Measurements from ENCODE around the gene BICDL2.

DNA sequence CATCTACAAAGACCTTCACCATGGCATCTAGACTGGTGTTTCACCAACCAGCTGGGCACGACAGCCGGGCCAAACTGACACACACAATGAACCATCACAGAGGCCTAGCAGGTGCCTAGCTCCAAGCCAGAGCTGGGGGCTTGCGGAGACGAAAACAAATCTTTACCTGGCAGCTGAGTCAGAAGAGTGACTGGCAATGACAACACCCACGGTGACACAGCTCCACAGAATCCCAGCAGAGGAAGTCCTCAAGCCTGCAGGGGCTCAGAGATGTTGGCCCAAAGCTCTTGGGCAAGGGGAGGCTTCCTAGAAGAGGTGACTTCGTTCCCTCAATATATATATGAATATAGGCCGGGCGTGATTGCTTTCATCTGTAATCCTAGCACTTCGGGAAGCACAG lies 14.8 kb upstream of the BICDL2 start:
- TF ChIP-seq TAF1 (IDR thresholded peaks at IDR 0.05; ENCODE audit: low read depth), result no peak
- TF ChIP-seq, protein P1, sequence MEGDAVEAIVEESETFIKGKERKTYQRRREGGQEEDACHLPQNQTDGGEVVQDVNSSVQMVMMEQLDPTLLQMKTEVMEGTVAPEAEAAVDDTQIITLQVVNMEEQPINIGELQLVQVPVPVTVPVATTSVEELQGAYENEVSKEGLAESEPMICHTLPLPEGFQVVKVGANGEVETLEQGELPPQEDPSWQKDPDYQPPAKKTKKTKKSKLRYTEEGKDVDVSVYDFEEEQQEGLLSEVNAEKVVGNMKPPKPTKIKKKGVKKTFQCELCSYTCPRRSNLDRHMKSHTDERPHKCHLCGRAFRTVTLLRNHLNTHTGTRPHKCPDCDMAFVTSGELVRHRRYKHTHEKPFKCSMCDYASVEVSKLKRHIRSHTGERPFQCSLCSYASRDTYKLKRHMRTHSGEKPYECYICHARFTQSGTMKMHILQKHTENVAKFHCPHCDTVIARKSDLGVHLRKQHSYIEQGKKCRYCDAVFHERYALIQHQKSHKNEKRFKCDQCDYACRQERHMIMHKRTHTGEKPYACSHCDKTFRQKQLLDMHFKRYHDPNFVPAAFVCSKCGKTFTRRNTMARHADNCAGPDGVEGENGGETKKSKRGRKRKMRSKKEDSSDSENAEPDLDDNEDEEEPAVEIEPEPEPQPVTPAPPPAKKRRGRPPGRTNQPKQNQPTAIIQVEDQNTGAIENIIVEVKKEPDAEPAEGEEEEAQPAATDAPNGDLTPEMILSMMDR (IDR thresholded peaks at IDR 0.05; ENCODE audit: poor library complexity, severe bottlenecking), result no peak
- TF ChIP-seq, protein P2, sequence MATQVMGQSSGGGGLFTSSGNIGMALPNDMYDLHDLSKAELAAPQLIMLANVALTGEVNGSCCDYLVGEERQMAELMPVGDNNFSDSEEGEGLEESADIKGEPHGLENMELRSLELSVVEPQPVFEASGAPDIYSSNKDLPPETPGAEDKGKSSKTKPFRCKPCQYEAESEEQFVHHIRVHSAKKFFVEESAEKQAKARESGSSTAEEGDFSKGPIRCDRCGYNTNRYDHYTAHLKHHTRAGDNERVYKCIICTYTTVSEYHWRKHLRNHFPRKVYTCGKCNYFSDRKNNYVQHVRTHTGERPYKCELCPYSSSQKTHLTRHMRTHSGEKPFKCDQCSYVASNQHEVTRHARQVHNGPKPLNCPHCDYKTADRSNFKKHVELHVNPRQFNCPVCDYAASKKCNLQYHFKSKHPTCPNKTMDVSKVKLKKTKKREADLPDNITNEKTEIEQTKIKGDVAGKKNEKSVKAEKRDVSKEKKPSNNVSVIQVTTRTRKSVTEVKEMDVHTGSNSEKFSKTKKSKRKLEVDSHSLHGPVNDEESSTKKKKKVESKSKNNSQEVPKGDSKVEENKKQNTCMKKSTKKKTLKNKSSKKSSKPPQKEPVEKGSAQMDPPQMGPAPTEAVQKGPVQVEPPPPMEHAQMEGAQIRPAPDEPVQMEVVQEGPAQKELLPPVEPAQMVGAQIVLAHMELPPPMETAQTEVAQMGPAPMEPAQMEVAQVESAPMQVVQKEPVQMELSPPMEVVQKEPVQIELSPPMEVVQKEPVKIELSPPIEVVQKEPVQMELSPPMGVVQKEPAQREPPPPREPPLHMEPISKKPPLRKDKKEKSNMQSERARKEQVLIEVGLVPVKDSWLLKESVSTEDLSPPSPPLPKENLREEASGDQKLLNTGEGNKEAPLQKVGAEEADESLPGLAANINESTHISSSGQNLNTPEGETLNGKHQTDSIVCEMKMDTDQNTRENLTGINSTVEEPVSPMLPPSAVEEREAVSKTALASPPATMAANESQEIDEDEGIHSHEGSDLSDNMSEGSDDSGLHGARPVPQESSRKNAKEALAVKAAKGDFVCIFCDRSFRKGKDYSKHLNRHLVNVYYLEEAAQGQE (IDR thresholded peaks at IDR 0.05; ENCODE audit: borderline replicate concordance), result no peak
- no peak for TF ChIP-seq POLR2AphosphoS5 (IDR thresholded peaks at IDR 0.05)
- no peak for TF ChIP-seq EP300 (conservative IDR thresholded peaks at IDR 0.05; ENCODE audit: poor library complexity, severe bottlenecking)
- TF ChIP-seq EZH2 (IDR thresholded peaks at IDR 0.05; ENCODE audit: borderline replicate concordance, insufficient read depth, low read length, poor library complexity, severe bottlenecking), result no peak
- no peak for TF ChIP-seq RAD21 (conservative IDR thresholded peaks at IDR 0.05)
